ENCODE results near the gene STEAP2.
A peak's percentile ranks its signal among the peaks of the same experiment; 100 is the strongest.

Gene STEAP2

DNA sequence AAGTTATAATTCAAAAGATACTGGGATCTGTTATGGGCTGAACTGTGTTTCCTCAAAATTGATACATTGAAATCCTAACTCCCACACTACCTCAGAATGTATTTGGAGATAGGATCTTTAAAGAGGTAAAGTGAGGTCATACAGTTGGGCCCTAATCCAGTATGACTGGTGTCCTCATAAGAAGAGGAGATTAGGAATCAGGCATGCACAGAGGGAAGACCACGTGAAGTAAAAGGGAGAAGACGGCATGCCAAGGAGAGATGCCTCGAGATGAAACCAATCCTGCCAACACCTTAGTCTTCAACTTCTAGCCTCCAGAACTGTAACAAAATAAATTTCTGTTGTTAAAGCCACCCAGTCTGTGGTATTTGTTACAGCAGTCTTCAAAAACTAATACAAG, 27.5 kb downstream of the STEAP2 start:
- TF ChIP-seq, protein P1, sequence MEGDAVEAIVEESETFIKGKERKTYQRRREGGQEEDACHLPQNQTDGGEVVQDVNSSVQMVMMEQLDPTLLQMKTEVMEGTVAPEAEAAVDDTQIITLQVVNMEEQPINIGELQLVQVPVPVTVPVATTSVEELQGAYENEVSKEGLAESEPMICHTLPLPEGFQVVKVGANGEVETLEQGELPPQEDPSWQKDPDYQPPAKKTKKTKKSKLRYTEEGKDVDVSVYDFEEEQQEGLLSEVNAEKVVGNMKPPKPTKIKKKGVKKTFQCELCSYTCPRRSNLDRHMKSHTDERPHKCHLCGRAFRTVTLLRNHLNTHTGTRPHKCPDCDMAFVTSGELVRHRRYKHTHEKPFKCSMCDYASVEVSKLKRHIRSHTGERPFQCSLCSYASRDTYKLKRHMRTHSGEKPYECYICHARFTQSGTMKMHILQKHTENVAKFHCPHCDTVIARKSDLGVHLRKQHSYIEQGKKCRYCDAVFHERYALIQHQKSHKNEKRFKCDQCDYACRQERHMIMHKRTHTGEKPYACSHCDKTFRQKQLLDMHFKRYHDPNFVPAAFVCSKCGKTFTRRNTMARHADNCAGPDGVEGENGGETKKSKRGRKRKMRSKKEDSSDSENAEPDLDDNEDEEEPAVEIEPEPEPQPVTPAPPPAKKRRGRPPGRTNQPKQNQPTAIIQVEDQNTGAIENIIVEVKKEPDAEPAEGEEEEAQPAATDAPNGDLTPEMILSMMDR (IDR thresholded peaks at IDR 0.05; ENCODE audit: control insufficient read depth, extremely low read depth, insufficient read depth), result no peak
- DNase-seq (ENCODE audit: low read depth), result peak; percentile 96
- H3K4me3 ChIP-seq (ENCODE audit: low read depth, low read length), result no peak overlapping the region

DNA sequence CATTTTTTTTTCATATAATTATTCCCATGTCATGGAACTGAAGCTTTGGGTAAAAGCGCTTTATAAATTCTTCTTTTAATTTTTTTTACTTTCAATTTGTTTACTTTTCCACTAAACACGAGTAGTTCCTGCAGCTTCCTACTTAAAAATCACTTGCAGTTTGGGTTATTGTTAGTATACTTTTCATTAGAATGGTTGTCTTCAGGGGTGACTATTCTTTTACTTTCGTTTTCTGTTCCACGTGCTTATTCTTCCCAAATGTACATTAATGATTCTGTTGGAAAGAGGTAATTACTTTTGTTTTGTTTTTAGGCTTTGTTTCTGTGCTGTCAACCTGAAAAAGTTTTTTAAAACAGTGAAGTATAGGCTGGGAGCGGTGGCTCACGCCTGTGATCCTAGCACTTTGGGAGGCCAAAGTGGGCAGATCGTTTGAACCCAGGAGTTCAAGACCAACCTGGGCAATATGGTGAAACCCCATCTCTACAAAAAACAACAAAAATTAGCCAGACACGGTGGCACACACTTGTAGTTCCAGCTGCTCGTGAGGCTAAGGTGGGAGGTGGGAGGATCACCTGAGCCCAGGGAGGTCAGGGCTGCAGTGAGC, 28.2 kb downstream of the STEAP2 start:
- H3K4me3 ChIP-seq (ENCODE audit: low read depth, low read length), result no peak overlapping the region
- TF ChIP-seq, protein P1 (IDR thresholded peaks at IDR 0.05; ENCODE audit: control insufficient read depth, extremely low read depth, insufficient read depth), result no peak
- no peak for DNase-seq (ENCODE audit: low read depth)

DNA sequence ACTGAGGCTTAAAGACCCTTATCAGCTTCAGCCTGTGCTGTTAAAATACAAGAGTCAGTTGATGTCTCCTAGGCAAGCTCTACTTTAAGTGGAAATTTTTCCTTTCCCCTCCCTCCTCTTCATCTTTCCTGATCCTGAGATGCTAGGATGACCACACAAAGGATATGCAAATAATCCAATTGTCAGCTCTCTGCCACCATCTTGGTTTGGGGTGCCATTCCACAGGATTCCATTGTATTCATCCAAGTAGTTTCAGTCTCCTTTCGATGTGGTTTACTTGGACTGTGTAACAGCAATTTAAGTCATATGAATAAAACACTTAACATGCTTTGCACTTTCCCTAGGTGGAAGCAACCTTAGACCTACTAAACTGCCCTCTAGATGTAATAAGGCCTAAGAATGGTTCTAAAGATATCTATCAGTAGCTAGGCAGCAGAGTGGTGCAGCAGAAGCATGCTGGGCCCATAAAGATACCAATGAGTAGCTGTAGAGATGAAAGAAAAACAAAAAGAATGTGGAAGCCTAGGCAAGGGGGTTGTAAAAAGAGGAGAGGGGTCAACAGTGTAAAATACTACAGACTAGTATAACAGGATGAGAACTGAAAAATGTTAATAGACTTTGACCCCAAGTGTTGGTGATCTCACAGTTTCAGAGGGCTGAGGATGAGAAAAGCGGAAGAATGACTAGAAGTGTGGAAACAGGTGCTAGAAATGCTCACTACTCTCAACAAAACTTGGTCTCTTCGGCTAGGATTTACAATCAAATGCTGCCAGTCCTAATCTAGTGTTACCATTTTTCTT, 31.0 kb downstream of the STEAP2 start:
- no peak for DNase-seq (ENCODE audit: low read depth)
- no peak overlapping the region for H3K4me3 ChIP-seq (ENCODE audit: low read depth, low read length)
- TF ChIP-seq, protein P1 (IDR thresholded peaks at IDR 0.05; ENCODE audit: control insufficient read depth, extremely low read depth, insufficient read depth), result no peak

GRCh38 chr7:90243556-90243955, 32.0 kb downstream of the STEAP2 start:
- no peak overlapping the region for H3K4me3 ChIP-seq (ENCODE audit: low read depth, low read length)
- TF ChIP-seq, protein P1 (IDR thresholded peaks at IDR 0.05; ENCODE audit: control insufficient read depth, extremely low read depth, insufficient read depth), result no peak
- DNase-seq (ENCODE audit: low read depth), result no peak

DNA sequence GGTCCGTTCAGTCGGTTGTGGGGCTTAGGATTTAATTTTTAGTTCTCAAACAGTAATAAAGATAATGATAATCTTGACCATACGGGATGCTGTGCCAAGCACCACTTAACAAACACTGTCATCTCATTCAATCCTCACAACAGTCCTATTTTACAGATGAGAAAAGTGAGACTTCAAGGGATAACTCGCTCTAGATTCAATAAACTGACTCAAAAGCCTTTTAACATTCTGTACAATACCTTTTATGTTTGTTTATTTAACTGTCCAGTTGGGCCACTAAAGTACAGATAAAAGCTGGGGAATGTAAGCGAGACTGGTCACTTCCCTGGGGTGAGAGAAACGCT, 33.0 kb downstream of the STEAP2 start:
- peak overlapping the region; percentile 69 for H3K4me3 ChIP-seq (ENCODE audit: low read depth, low read length)
- TF ChIP-seq, protein P1 (IDR thresholded peaks at IDR 0.05; ENCODE audit: control insufficient read depth, extremely low read depth, insufficient read depth), result no peak
- DNase-seq (ENCODE audit: low read depth), result no peak

- peak within 1 kb of the TSS; percentile 69 for H3K4me3 ChIP-seq (ENCODE audit: low read depth, low read length)
- TF ChIP-seq, protein P1 (IDR thresholded peaks at IDR 0.05; ENCODE audit: control insufficient read depth, extremely low read depth, insufficient read depth), result no peak
These were observed 33.6 kb downstream of the STEAP2 start, which contains the start of gene CFAP69 for GRCh38 chr7:90244909-90245851. CFAP69 (plus strand) TSS chr7:90245174; CDS start chr7:90245425, 251 bp downstream.

More at GRCh38 chr7:90244909-90245851, 33.6 kb downstream of the STEAP2 start, which contains the start of gene CFAP69:
- DNase-seq (ENCODE audit: low read depth), result no peak

Data from LNCaP clone FGC (cell line).